K562 (cell line): ENCODE measurements around the gene EVI5L. TPM values are rescaled to one million over a fixed set of nuclear protein-coding genes. Genes with fewer than 3 reads are reported as not detected.
A peak's percentile ranks its signal among the peaks of the same experiment; 100 is the strongest.

Experiments used
- BHLHE40 ChIP-seq: IDR thresholded peaks from 2 replicates; pipeline ENCODE4 v1.6.1; 2011; ENCODE audit warnings: low read length, improper control_type of control experiment
- CBX3 ChIP-seq, 2 experiments: IDR thresholded peaks; 1 replicate in 1 of 2; 2 replicates in 1 of 2; pipeline ENCODE4 v1.6.1; 2012; ENCODE audit warnings: inconsistent platforms in 2 of 2, low read length in 2 of 2, borderline replicate concordance in 1 of 2, control low read depth in 1 of 2
- CHD4 ChIP-seq: fragments of 200-600 bp; sonication (generic); IDR thresholded peaks from 3 replicates; pipeline ENCODE4 v1.6.1; 2012; ENCODE audit warnings: low read depth, mild to moderate bottlenecking, mixed read lengths, low read length, inconsistent platforms; ENCODE audit not compliant: insufficient read depth, insufficient replicate concordance, poor library complexity, severe bottlenecking
- DDX20 ChIP-seq: fragments of 450-650 bp; IDR thresholded peaks from 2 replicates; pipeline ENCODE4 v1.6.1; 2016; ENCODE audit warnings: missing genetic modification characterization, low read depth, mild to moderate bottlenecking, missing compliant biosample characterization, moderate library complexity
- EGR1 ChIP-seq: fragments of 450-650 bp; conservative IDR thresholded peaks from 2 replicates; pipeline ENCODE4 v1.6.1; 2017; ENCODE audit warnings: mild to moderate bottlenecking
- HDGF ChIP-seq: fragments of 450-650 bp; IDR thresholded peaks from 2 replicates; pipeline ENCODE4 v1.6.1; 2016
- HNRNPK ChIP-seq: fragments of 200-400 bp; formaldehyde crosslinking; IDR thresholded peaks from one replicate; pipeline ENCODE4 v1.6.1; 2018; ENCODE audit warnings: mild to moderate bottlenecking, low read depth, low read length; ENCODE audit not compliant: poor library complexity, severe bottlenecking
- KDM4B ChIP-seq, 2 experiments: fragments of 450-650 bp in 1 of 2; sonication (generic) in 1 of 2; IDR thresholded peaks; 2 replicates each; pipeline ENCODE4 v1.6.1; 2016 to 2017; ENCODE audit warnings: borderline replicate concordance in 2 of 2, antibody characterized with exemption in 1 of 2, low read depth in 1 of 2, mild to moderate bottlenecking in 1 of 2
- MTA3 ChIP-seq: fragments of 450-650 bp; formaldehyde crosslinking; IDR thresholded peaks from 2 replicates; pipeline ENCODE4 v1.6.1; 2017; ENCODE audit warnings: mild to moderate bottlenecking, borderline replicate concordance
- NFIX ChIP-seq: fragments of 250-450 bp; sonication (Bioruptor Pico); IDR thresholded peaks from 2 replicates; pipeline ENCODE4 v1.4.0; 2020; ENCODE audit warnings: low read depth, mild to moderate bottlenecking, moderate library complexity
- RB1 ChIP-seq: fragments of 450-650 bp; IDR thresholded peaks from 2 replicates; pipeline ENCODE4 v1.6.1; 2017; ENCODE audit warnings: low read depth, mild to moderate bottlenecking
- SIN3A ChIP-seq, 2 experiments: fragments of 150-350 bp in 1 of 2; IDR thresholded peaks; 2 replicates each; pipeline ENCODE4 v1.6.1; 2011 to 2016; ENCODE audit warnings: borderline replicate concordance in 2 of 2, low read depth in 2 of 2, low read length in 2 of 2, mild to moderate bottlenecking in 2 of 2, moderate library complexity in 2 of 2; ENCODE audit not compliant: control insufficient read depth in 1 of 2
- SMARCC2 ChIP-seq: fragments of 450-650 bp; IDR thresholded peaks from 2 replicates; pipeline ENCODE4 v1.6.1; 2017; ENCODE audit warnings: antibody characterized with exemption, moderate library complexity, mild to moderate bottlenecking, low read depth
- ZFPM2 ChIP-seq: fragments of 250-450 bp; sonication (Bioruptor Pico); IDR thresholded peaks from 2 replicates; pipeline ENCODE4 v1.5.1; 2022; ENCODE audit warnings: mild to moderate bottlenecking
- ZNF134 ChIP-seq: fragments of 250-450 bp; sonication (Bioruptor Pico); conservative IDR thresholded peaks from 2 replicates; pipeline ENCODE4 v1.4.0; 2020
- ZNF589 ChIP-seq: fragments of 200-800 bp; sonication (Bioruptor generic); IDR thresholded peaks from 2 replicates; pipeline ENCODE4 v1.6.1; 2016; ENCODE audit warnings: low read depth, missing genetic modification characterization, missing compliant biosample characterization
- polyA plus RNA-seq, 8 experiments: library from polyadenylated mRNA; depleted of rRNA in 4 of 8; stranded (reverse) in 5 of 8; unstranded in 3 of 8; fragments of >200 nt; fragmentation: Nextera tagmentation in 2 of 8; fragmentation: Illumina TruSeq in 1 of 8; extraction: Ambion mirVana in 2 of 8; extraction: Trizol in 1 of 8; gene quantifications; 2 replicates each; pipeline versions ENCODE4 v1.2.1 to v1.2.3, GENCODE V29; 2011 to 2014; ENCODE audit warnings: inconsistent platforms in 1 of 8, missing spikeins in 1 of 8
- total RNA-seq, 7 experiments: library from RNA; depleted of rRNA in 6 of 7; stranded (reverse); fragments of >200 nt in 6 of 7; fragmentation: Illumina TruSeq in 2 of 7; extraction: Trizol in 2 of 7; gene quantifications; 2 replicates each; pipeline versions ENCODE4 v1.2.1 to v1.2.3, GENCODE V29; 2011 to 2021; ENCODE audit warnings: low replicate concordance in 1 of 7
- TF ChIP-seq, protein P1 (sequence below), 2 experiments: IDR thresholded peaks; 2 replicates each; pipeline ENCODE4 v1.6.1; 2012; ENCODE audit warnings: improper control_type of control experiment in 2 of 2, low read depth in 2 of 2, low read length in 2 of 2, borderline replicate concordance in 1 of 2
- TF ChIP-seq, protein P2 (sequence below): fragments of 250-450 bp; sonication (Bioruptor Pico); IDR thresholded peaks from 2 replicates; pipeline ENCODE4 v1.9.0; 2021; ENCODE audit warnings: mild to moderate bottlenecking
- TF ChIP-seq, protein P3 (sequence below), 2 experiments: fragments of 200-800 bp in 1 of 2; sonication (Bioruptor generic) in 1 of 2; sonication (generic) in 1 of 2; formaldehyde crosslinking in 1 of 2; IDR thresholded peaks in 1 of 2; conservative IDR thresholded peaks in 1 of 2; 2 replicates each; pipeline versions ENCODE4 v1.5.0 to v1.6.1; 2016 to 2020; ENCODE audit warnings: missing compliant biosample characterization in 1 of 2, missing genetic modification characterization in 1 of 2, missing genetic modification reagents in 1 of 2
- TF ChIP-seq, protein P4 (sequence below): sonication (generic); formaldehyde crosslinking; IDR thresholded peaks from 2 replicates; pipeline ENCODE4 v1.8.0; 2023; ENCODE audit warnings: mild to moderate bottlenecking, missing genetic modification reagents

EVI5L gene
- total and polyA plus RNA-seq, 9 of the 15 experiments (the other 6 are each of a cell fraction or from before 2014, with no cell fraction given) = 0.69 to 1.8 (median 1.2) TPM; not detected in 2

DNA sequence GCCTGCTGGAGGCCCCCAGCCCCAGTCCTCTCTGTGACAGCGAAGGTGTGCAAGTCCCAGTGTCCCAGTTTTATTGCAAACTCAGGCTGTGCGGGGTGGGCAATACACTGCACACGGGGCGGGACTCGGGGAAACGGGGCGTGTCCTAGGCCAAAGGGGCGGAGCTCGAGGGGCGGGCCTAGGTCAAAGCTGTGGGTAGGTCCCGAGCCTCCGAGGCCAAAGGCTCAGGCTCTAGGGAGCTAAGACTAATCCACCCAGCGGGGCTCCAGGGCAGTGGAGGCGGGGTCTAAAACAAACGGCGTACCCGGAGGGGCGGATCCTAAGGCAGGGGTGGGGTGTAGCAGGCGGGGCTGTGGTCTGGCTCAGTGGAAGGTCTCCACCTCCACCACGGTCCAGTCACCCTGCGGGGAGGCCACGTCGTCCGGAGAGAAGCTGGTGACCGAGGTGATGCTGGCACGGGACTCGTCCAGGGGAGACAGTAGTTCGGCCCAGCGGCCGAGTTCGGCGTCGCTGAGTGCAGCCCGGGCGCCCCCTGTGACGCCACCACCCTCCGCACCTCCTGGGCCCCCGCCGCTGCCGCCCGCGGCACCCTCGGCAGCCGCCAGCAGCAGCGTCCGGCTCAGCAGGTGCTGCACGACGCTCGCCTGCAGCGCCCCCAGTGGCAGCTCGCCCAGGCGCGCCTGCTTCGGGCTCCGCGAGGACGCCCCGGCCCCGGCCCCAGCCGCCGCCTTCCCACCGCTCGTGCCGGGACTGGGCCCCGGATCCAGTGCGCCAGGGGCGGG, 38.8 kb downstream of the EVI5L start (continued):
- TF ChIP-seq, protein P1, sequence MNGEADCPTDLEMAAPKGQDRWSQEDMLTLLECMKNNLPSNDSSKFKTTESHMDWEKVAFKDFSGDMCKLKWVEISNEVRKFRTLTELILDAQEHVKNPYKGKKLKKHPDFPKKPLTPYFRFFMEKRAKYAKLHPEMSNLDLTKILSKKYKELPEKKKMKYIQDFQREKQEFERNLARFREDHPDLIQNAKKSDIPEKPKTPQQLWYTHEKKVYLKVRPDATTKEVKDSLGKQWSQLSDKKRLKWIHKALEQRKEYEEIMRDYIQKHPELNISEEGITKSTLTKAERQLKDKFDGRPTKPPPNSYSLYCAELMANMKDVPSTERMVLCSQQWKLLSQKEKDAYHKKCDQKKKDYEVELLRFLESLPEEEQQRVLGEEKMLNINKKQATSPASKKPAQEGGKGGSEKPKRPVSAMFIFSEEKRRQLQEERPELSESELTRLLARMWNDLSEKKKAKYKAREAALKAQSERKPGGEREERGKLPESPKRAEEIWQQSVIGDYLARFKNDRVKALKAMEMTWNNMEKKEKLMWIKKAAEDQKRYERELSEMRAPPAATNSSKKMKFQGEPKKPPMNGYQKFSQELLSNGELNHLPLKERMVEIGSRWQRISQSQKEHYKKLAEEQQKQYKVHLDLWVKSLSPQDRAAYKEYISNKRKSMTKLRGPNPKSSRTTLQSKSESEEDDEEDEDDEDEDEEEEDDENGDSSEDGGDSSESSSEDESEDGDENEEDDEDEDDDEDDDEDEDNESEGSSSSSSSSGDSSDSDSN (IDR thresholded peaks at IDR 0.05; ENCODE audit: borderline replicate concordance in 1 of 2, low read depth in 2 of 2, low read length in 2 of 2) = peak; percentile 82 to 94; a peak in 3 of 4 replicates
- no peak for TF ChIP-seq CBX3 (IDR thresholded peaks at IDR 0.05; ENCODE audit: borderline replicate concordance in 1 of 2, low read length in 2 of 2)
- peak; percentile 75; the same call in 1 of the 2 replicates for TF ChIP-seq MTA3
- TF ChIP-seq, protein P2, sequence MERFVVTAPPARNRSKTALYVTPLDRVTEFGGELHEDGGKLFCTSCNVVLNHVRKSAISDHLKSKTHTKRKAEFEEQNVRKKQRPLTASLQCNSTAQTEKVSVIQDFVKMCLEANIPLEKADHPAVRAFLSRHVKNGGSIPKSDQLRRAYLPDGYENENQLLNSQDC (CRISPR knock-in tag) = no peak
- peak; percentile 64; the same call in 1 of the 2 replicates for TF ChIP-seq ZNF134 (CRISPR knock-in tag)
- no peak for TF ChIP-seq ZFPM2
- TF ChIP-seq ZNF589 (CRISPR knock-in tag) = no peak
- peak; percentile 92 for TF ChIP-seq RB1
- TF ChIP-seq BHLHE40 = peak; percentile 80
- TF ChIP-seq, protein P3, sequence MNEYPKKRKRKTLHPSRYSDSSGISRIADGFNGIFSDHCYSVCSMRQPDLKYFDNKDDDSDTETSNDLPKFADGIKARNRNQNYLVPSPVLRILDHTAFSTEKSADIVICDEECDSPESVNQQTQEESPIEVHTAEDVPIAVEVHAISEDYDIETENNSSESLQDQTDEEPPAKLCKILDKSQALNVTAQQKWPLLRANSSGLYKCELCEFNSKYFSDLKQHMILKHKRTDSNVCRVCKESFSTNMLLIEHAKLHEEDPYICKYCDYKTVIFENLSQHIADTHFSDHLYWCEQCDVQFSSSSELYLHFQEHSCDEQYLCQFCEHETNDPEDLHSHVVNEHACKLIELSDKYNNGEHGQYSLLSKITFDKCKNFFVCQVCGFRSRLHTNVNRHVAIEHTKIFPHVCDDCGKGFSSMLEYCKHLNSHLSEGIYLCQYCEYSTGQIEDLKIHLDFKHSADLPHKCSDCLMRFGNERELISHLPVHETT (CRISPR knock-in tag; conservative IDR thresholded peaks at IDR 0.05 in 1 of 2, IDR thresholded peaks at IDR 0.05 in 1 of 2) = 0 out of 4 replicates have a peak, but pooled peaks of 1 of the 2 experiments have one; percentile 39
- no peak for TF ChIP-seq HNRNPK
- no peak for TF ChIP-seq HDGF
- no peak for TF ChIP-seq CHD4
- TF ChIP-seq, protein P4, sequence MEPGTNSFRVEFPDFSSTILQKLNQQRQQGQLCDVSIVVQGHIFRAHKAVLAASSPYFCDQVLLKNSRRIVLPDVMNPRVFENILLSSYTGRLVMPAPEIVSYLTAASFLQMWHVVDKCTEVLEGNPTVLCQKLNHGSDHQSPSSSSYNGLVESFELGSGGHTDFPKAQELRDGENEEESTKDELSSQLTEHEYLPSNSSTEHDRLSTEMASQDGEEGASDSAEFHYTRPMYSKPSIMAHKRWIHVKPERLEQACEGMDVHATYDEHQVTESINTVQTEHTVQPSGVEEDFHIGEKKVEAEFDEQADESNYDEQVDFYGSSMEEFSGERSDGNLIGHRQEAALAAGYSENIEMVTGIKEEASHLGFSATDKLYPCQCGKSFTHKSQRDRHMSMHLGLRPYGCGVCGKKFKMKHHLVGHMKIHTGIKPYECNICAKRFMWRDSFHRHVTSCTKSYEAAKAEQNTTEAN = no peak
- TF ChIP-seq SIN3A (IDR thresholded peaks at IDR 0.05; ENCODE audit: borderline replicate concordance in 2 of 2, control insufficient read depth in 1 of 2, low read depth in 2 of 2, low read length in 2 of 2) = peak; percentile 17 to 69; a peak in 2 of 4 replicates
- no peak for TF ChIP-seq EGR1
- TF ChIP-seq SMARCC2 = peak; percentile 43; the same call in 1 of the 2 replicates
- no peak for TF ChIP-seq NFIX (CRISPR knock-in tag)
- TF ChIP-seq DDX20 = no peak
- TF ChIP-seq KDM4B (IDR thresholded peaks at IDR 0.05; ENCODE audit: borderline replicate concordance in 2 of 2, low read depth in 1 of 2) = no peak
